Measurements from ENCODE around the gene FBXL15.

- TF ChIP-seq CTCF (IDR thresholded peaks at IDR 0.05; ENCODE audit: insufficient read depth, low read depth, low read length) (no peak), EZH2 (IDR thresholded peaks at IDR 0.05; ENCODE audit: insufficient read depth, low read length) (no peak)
These were observed 18.7 kb upstream of the FBXL15 start for GRCh38 chr10:102401735-102402511.
